Neural cell (in vitro differentiated cells): Measurements from ENCODE around the gene SLCO4A1. TPM values are rescaled to one million over a fixed set of nuclear protein-coding genes. Genes with fewer than 3 reads are reported as not detected.

Experiments
- H2AFZ ChIP-seq: fragments of 200-600, 300-800 bp; sonication (generic), shearing (Covaris generic); 2 replicates; pipeline ENCODE4 v1.6.0; 2014; ENCODE audit warnings: low read depth, mild to moderate bottlenecking, antibody characterized with exemption, low read length, moderate library complexity
- H3F3A ChIP-seq: fragments of 200-600 bp; shearing (Covaris generic); 2 replicates; pipeline ENCODE4 v1.6.1; 2016; ENCODE audit warnings: mild to moderate bottlenecking, moderate library complexity, mixed read lengths, antibody characterized with exemption, low read length; ENCODE audit not compliant: insufficient read depth, poor library complexity, severe bottlenecking
- H3K27ac ChIP-seq: fragments of 200-600, 300-800 bp; sonication (generic), shearing (Covaris generic); 2 replicates; pipeline ENCODE4 v1.5.1; 2014; ENCODE audit warnings: mild to moderate bottlenecking, low read length, moderate library complexity
- H3K27me3 ChIP-seq: fragments of 300-800, 200-600 bp; sonication (generic), shearing (Covaris generic); 2 replicates; pipeline ENCODE4 v1.6.0; 2014; ENCODE audit warnings: mild to moderate bottlenecking, low read depth, low read length, moderate library complexity; ENCODE audit not compliant: insufficient read depth
- H3K36me3 ChIP-seq: fragments of 300-800, 200-600 bp; sonication (generic), shearing (Covaris generic); 2 replicates; pipeline ENCODE4 v1.5.1; 2014; ENCODE audit warnings: mild to moderate bottlenecking, antibody characterized with exemption, low read length, moderate library complexity; ENCODE audit not compliant: insufficient read depth
- H3K4me2 ChIP-seq: fragments of 300-800, 200-600 bp; sonication (generic), shearing (Covaris generic); 2 replicates; pipeline ENCODE4 v1.6.0; 2014; ENCODE audit warnings: mild to moderate bottlenecking, low read length
- H3K4me3 ChIP-seq: fragments of 300-800, 200-600 bp; sonication (generic), shearing (Covaris generic); 2 replicates; pipeline ENCODE4 v1.5.1; 2014; ENCODE audit warnings: mild to moderate bottlenecking, low read length, moderate library complexity
- H3K79me2 ChIP-seq: fragments of 200-600 bp; shearing (Covaris generic); replicated peaks from 2 replicates; pipeline ENCODE4 v1.6.0; 2014; ENCODE audit warnings: mild to moderate bottlenecking, low read length, moderate library complexity; ENCODE audit not compliant: insufficient read depth
- H3K9ac ChIP-seq: fragments of 300-800, 200-600 bp; sonication (generic), shearing (Covaris generic); 2 replicates; pipeline ENCODE4 v1.6.1; 2016; ENCODE audit warnings: mild to moderate bottlenecking, low read length, mixed read lengths
- H3K9me2 ChIP-seq: fragments of 200-600 bp; shearing (Covaris generic); 2 replicates; pipeline ENCODE4 v1.6.1; 2016; ENCODE audit warnings: mild to moderate bottlenecking, low read length, mixed read lengths; ENCODE audit not compliant: insufficient read depth
- H3K9me3 ChIP-seq: fragments of 200-600, 300-800 bp; sonication (generic), shearing (Covaris generic); 2 replicates; pipeline ENCODE4 v1.6.1; 2016; ENCODE audit warnings: mild to moderate bottlenecking, mixed run types, low read length, moderate library complexity, mixed read lengths
- H4K20me1 ChIP-seq: fragments of 200-600 bp; shearing (Covaris generic); 2 replicates; pipeline ENCODE4 v1.6.1; 2016; ENCODE audit warnings: mild to moderate bottlenecking, mixed run types; ENCODE audit not compliant: insufficient read depth
- CTCF ChIP-seq: fragments of 450-650 bp; IDR thresholded peaks from 2 replicates; pipeline ENCODE4 v1.5.1; 2014; ENCODE audit warnings: antibody characterized with exemption, mild to moderate bottlenecking, moderate library complexity; ENCODE audit not compliant: poor library complexity, severe bottlenecking
- EP300 ChIP-seq: fragments of 450-650 bp; conservative IDR thresholded peaks from 2 replicates; pipeline ENCODE4 v1.6.1; 2014; ENCODE audit warnings: antibody characterized with exemption, mild to moderate bottlenecking, moderate library complexity; ENCODE audit not compliant: poor library complexity, severe bottlenecking
- EZH2 ChIP-seq: fragments of 200-600, 300-800 bp; shearing (Covaris generic), sonication (generic); IDR thresholded peaks from 2 replicates; pipeline ENCODE4 v1.6.1; 2014; ENCODE audit warnings: antibody characterized with exemption, low read length, borderline replicate concordance, mild to moderate bottlenecking; ENCODE audit not compliant: insufficient read depth, poor library complexity, severe bottlenecking
- MXI1 ChIP-seq: fragments of 450-650 bp; conservative IDR thresholded peaks from 2 replicates; pipeline ENCODE4 v1.6.1; 2014; ENCODE audit warnings: antibody characterized with exemption, mild to moderate bottlenecking; ENCODE audit not compliant: poor library complexity, severe bottlenecking
- POLR2AphosphoS5 ChIP-seq: IDR thresholded peaks from 2 replicates; pipeline ENCODE4 v1.6.1; 2012
- RAD21 ChIP-seq: fragments of 450-650 bp; conservative IDR thresholded peaks from 2 replicates; pipeline ENCODE4 v1.6.1; 2014; ENCODE audit warnings: antibody characterized with exemption, mild to moderate bottlenecking, moderate library complexity
- REST ChIP-seq: IDR thresholded peaks from 2 replicates; pipeline ENCODE4 v1.6.1; 2012; ENCODE audit warnings: borderline replicate concordance
- SMC3 ChIP-seq: fragments of 450-650 bp; conservative IDR thresholded peaks from 2 replicates; pipeline ENCODE4 v1.6.1; 2014; ENCODE audit warnings: antibody characterized with exemption, mild to moderate bottlenecking, moderate library complexity; ENCODE audit not compliant: poor library complexity
- TAF1 ChIP-seq: IDR thresholded peaks from 2 replicates; pipeline ENCODE4 v1.6.1; 2012; ENCODE audit warnings: low read depth
- polyA plus RNA-seq: library from polyadenylated mRNA; depleted of rRNA; stranded (reverse); fragments of >200 nt; gene quantifications from 2 replicates; pipeline ENCODE4 v1.2.3, GENCODE V29; 2014

SLCO4A1 gene
- polyA plus RNA-seq, 1 donor from 2014 or later = 3.5 TPM

GRCh38 chr20:62684981-62685380, 42.7 kb downstream of the SLCO4A1 start:
- no peak overlapping the region for H3K4me2 ChIP-seq
- no peaks in the 10 kb centered on the region for H3K79me2 ChIP-seq
- no peak overlapping the region for H2AFZ ChIP-seq
- H3K4me3 ChIP-seq = no peak overlapping the region
- H3K36me3 ChIP-seq = no peaks in the 10 kb centered on the region
- H3K9ac ChIP-seq = no peak overlapping the region
- H3K9me3 ChIP-seq = no peaks in the 10 kb centered on the region
- H3F3A ChIP-seq = peaks cover 7% of the 10 kb centered on the region
- no peak overlapping the region for H3K27ac ChIP-seq
- TF ChIP-seq EP300 (no peak), RAD21 (no peak), MXI1 (no peak), POLR2AphosphoS5 (no peak), EZH2 (no peak), TAF1 (no peak), CTCF (no peak)
- H3K27me3 ChIP-seq = no peaks in the 10 kb centered on the region
- H3K9me2 ChIP-seq = no peaks in the 10 kb centered on the region
- H4K20me1 ChIP-seq = no peaks in the 10 kb centered on the region

GRCh38 chr20:62685781-62686555, 43.7 kb downstream of the SLCO4A1 start:
- Histone ChIP-seq H3K27me3 (no peaks in the 10 kb centered on the region), H3K4me2 (peak overlapping the region; percentile 39), H3K27ac (peak overlapping the region; percentile 46), H3K9ac (peak overlapping the region; percentile 1), H3K9me2 (no peaks in the 10 kb centered on the region), H3F3A (peaks cover 7% of the 10 kb centered on the region), H3K79me2 (no peaks in the 10 kb centered on the region), H2AFZ (no peak overlapping the region), H3K4me3 (peak overlapping the region; percentile 48), H4K20me1 (no peaks in the 10 kb centered on the region), H3K36me3 (no peaks in the 10 kb centered on the region), H3K9me3 (no peaks in the 10 kb centered on the region)
- TF ChIP-seq EZH2 = no peak
- no peak for TF ChIP-seq MXI1
- TF ChIP-seq EP300 = peak; percentile 97
- TF ChIP-seq SMC3 = peak; percentile 48
- peak; percentile 99 for TF ChIP-seq POLR2AphosphoS5
- TF ChIP-seq REST = peak; percentile 61
- TF ChIP-seq CTCF = peak; percentile 35
- no peak for TF ChIP-seq TAF1
- TF ChIP-seq RAD21 = peak; percentile 45
